ENCODE data around the gene PATL1.

DNA sequence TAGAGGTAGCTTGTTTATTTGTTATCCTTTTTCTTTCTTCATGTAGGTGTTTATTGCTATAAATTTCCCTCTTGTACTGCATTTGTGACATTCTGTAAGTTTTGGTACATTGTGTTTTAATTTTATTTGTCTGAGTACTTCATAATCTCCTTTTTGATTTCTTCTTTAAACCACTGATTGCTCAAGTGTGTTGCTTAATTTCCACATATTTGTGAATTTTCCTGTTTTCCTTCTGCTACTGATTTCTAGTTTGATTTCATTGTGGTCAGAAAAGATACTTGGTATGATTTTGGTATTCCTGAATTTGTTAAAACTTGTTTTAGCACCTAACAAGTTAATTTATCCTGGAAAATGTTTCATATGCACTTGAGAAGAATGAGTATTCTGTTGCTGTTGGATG is 29.7 kb upstream of the PATL1 start:
- TF ChIP-seq, protein P1, sequence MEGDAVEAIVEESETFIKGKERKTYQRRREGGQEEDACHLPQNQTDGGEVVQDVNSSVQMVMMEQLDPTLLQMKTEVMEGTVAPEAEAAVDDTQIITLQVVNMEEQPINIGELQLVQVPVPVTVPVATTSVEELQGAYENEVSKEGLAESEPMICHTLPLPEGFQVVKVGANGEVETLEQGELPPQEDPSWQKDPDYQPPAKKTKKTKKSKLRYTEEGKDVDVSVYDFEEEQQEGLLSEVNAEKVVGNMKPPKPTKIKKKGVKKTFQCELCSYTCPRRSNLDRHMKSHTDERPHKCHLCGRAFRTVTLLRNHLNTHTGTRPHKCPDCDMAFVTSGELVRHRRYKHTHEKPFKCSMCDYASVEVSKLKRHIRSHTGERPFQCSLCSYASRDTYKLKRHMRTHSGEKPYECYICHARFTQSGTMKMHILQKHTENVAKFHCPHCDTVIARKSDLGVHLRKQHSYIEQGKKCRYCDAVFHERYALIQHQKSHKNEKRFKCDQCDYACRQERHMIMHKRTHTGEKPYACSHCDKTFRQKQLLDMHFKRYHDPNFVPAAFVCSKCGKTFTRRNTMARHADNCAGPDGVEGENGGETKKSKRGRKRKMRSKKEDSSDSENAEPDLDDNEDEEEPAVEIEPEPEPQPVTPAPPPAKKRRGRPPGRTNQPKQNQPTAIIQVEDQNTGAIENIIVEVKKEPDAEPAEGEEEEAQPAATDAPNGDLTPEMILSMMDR (conservative IDR thresholded peaks at IDR 0.05; ENCODE audit: low read depth, low read length), result no peak
- no peak for TF ChIP-seq RCOR1 (IDR thresholded peaks at IDR 0.05; ENCODE audit: insufficient replicate concordance, low read length)
- no peak for TF ChIP-seq CHD1 (IDR thresholded peaks at IDR 0.05; ENCODE audit: low read depth, low read length)
- TF ChIP-seq MXI1 (IDR thresholded peaks at IDR 0.05; ENCODE audit: borderline replicate concordance, low read depth, low read length), result no peak
- TF ChIP-seq RFX5 (IDR thresholded peaks at IDR 0.05; ENCODE audit: low read depth, low read length), result no peak
- no peak for TF ChIP-seq RAD21 (IDR thresholded peaks at IDR 0.05; ENCODE audit: low read length)
- TF ChIP-seq POLR2A (IDR thresholded peaks at IDR 0.05; ENCODE audit: low read depth, low read length), result no peak
- TF ChIP-seq FOS (IDR thresholded peaks at IDR 0.05; ENCODE audit: low read depth, low read length), result no peak
- TF ChIP-seq CEBPB (IDR thresholded peaks at IDR 0.05; ENCODE audit: low read depth, low read length), result 0 out of 2 replicates have a peak, but pooled peaks have one; percentile 1
- TF ChIP-seq, protein P2, sequence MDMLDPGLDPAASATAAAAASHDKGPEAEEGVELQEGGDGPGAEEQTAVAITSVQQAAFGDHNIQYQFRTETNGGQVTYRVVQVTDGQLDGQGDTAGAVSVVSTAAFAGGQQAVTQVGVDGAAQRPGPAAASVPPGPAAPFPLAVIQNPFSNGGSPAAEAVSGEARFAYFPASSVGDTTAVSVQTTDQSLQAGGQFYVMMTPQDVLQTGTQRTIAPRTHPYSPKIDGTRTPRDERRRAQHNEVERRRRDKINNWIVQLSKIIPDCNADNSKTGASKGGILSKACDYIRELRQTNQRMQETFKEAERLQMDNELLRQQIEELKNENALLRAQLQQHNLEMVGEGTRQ (IDR thresholded peaks at IDR 0.05; ENCODE audit: low read depth, low read length), result no peak
- no peak for TF ChIP-seq SMC3 (IDR thresholded peaks at IDR 0.05; ENCODE audit: low read depth, low read length)
- no peak for TF ChIP-seq MAZ (IDR thresholded peaks at IDR 0.05; ENCODE audit: borderline replicate concordance, low read depth, low read length)
